M059J (cell line): ENCODE measurements around the gene HES2. TPM values are rescaled to one million over a fixed set of nuclear protein-coding genes. Genes with fewer than 3 reads are reported as not detected.
"Not testable (repeated sequence)": the region's sequence is repeated elsewhere in the genome, so short reads cannot be mapped to it uniquely, and the experiment has no call there.

Experiments
- DNase-seq: peaks from one replicate; pipeline ENCODE4 v3.0.0-alpha.2; 2012; ENCODE audit warnings: low read depth
- total RNA-seq: library from RNA; depleted of rRNA; stranded (reverse); fragments of >200 nt; shearing (Covaris generic); gene quantifications from 2 replicates; pipeline ENCODE4 v1.2.3, GENCODE V29; 2014; rRNA removed

The HES2 gene
- total RNA-seq, 1 experiment from 2014 or later, result 1.0 TPM

- no peak for DNase-seq
Observed at GRCh38 chr1:6391951-6392808, 27.5 kb downstream of the HES2 start.

DNA sequence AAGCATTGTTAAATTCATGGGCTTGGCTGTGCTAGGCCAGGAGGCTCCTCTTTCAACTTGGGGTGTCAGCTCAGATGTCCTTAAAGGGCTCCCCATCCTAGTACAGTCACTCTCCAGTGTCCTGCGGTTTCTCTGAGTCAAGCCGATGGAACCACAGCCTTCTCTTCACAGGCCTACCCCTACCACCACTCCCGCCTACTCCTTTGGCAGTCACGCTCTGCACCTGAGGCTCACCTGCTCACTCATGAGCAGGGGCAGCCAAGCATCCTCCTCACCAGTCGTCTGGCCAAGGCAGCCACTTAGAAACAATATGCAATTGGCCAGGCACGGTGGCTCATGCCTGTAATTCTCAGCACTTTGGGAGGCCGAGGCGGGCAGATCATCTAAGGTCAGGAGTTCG is 29.7 kb downstream of the HES2 start:
- no peak for DNase-seq

DNA sequence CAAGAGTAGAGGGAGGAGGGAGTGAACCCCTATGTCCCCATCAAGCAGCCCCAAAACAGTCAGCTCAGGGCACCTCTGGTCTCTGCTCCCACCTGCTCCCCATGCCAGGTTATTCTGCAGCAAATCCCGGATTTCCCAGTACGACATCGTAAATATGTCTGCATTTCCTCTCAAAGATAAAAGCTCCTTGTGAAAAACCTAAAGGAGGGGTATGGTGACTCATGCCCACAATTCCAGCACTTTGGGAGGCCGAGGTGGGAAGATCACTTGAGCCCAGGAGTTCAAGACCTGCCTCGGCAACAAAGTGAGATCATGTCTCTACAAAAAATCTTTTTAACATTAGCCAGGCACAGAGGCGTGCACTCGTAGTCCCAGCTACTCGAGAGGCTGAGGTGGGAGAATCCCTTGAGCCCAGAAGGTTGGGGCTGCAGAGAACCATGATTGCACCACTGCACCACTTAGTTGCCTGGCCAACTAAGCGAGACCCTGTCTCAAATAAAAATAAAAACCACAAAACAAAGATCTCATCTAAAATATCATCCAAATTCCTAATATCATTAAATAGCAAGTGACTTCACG is 33.3 kb downstream of the HES2 start:
- peak; percentile 86 for DNase-seq

DNA sequence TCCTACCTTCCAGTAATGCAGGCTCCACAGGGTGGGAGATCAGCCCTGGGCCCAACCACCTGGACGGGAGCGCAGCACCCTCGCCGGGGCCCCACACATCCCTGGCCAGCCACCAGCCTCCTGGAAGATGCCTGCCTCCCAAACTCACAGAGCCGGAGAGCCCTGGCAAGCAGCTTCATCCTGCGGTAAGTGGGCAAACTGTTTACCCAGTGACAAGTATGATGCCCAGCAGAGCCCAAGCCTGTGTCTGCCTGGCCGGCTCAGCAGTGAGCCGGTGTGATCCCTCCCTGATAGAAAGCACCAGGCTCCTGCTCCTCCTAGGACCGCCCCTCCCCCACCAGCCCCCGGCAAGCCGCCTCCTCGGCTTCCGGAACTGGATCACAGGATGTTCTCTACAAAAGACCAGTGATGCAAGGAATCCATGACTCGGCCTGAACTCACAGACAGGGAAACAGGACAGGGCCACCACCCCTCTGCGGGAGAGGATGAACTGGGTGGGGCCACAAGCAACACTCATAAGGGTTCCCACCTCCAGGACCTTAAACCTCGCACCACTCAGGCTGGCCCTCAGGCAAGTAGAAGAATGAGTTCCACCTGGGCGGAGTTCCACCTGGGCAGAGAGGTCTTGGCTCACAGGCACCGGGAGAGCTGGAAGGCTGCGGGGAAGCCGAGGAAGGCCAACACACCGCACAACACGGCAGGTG is 34.1 kb downstream of the HES2 start:
- DNase-seq, result peak; percentile 91

- no peak for DNase-seq
Observed at GRCh38 chr1:6384962-6385361, 34.8 kb downstream of the HES2 start.

DNA sequence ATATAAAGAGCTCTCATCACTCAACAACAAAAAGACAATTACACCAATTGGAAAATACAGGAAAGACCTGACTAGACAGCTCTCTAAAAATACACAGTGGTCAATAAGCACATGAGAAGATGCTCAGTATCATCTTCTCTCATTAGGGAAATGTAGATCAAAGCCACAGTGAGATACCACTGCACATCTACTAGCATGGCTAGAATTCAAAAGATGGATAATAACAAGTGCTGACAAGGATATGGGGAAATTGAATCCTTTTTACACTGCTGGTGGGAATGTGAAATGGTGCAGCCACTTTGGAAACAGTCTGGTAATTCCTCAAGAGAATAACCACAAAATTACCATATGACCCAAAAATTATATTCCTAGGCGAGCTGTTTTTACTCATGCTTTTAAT is 35.6 kb downstream of the HES2 start:
- DNase-seq, result no peak

- no peak for DNase-seq
Observed at GRCh38 chr1:6380037-6380436, 39.7 kb downstream of the HES2 start.

DNA sequence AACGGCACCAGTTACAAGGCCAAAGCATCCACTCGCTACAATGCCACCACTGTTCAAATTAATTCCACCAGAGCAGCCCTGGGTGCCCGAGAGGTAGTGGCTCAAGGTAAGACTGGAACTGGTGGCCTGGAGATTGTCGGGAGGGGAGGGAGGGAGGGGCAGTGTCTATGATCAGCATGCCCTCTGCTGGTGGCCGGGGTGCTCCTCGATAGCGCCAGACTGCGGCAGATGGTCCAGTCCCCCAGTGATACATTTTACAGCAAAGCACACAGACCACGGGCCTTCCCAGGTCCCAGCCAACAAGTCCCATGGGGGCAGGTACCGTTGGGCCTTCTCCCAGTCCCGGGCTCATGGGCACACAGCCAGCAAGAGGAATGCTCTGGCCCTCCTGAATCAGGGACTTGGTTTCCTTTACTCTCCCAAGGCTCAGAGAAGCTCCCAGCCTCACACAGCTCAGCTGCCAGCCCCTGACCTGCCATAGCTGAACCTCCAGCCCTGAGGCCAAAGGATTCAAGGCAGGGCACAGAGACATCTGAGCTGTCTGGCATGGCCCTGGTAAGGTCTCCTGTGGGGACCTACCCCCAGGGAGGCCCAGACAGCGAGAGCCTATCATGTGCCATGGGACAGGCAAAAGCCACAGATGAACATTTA is 41.5 kb downstream of the HES2 start:
- no peak for DNase-seq

DNA sequence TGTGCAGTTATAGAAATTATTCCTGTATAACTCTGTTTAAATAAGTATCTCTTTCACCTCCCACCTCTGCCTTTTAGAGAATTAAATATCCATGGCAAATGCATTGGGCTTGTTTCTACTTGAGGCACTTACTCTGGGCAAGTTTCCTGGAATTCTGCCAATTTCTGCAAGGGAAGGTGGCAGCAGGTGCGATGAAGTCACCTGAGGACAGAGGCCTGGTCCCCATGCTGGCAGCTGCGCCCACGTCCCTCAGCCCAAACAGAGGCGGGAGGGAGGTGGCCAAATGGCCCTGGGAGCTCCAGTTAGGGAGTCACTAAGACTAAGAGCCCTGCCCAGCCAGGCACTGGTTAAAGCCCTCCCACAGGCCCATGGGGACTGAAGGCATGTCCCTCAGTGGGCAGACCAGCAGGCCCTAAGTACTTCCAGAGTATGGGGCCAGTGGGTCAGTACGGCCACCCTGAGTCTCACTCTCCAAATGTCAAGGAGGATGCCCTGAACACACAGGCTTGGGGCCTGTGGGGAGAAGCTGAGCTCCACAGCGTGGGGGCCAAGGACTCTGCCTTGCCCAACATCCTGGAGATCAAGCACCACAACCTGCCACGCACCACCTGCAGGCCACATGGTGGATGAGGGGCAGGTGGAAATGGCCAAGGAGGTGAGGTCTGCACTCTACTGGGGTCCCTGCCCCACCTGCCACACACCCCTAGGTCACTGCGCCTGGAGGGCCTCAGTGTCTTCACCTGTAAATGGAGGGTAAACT is 45.6 kb downstream of the HES2 start:
- DNase-seq, result no peak

- not testable (repeated sequence) for DNase-seq
Observed at GRCh38 chr1:6372236-6372635, 47.5 kb downstream of the HES2 start.

DNA sequence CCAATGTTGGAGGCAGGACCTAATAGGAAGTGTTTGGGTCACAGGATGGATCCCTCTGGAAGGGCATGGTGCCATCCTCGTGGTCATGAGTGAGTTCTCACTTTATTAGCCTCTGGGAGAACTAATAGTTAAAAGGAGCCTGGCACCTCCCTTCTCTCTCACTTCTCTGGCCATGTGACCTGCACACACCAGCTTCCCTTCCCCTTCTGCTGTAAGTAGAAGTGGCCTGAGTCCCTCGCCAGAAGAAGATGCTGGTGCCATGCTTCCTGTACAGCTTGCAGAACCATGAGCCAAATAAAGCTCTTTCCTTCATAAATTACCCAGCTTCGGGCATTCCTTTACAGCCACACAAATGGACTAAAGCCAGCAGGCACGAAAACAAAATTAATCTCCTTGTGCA is 49.7 kb downstream of the HES2 start:
- no peak for DNase-seq

GRCh38 chr1:6367381-6368012 is 52.2 kb downstream of the HES2 start:
- DNase-seq, result peak; percentile 52

DNA sequence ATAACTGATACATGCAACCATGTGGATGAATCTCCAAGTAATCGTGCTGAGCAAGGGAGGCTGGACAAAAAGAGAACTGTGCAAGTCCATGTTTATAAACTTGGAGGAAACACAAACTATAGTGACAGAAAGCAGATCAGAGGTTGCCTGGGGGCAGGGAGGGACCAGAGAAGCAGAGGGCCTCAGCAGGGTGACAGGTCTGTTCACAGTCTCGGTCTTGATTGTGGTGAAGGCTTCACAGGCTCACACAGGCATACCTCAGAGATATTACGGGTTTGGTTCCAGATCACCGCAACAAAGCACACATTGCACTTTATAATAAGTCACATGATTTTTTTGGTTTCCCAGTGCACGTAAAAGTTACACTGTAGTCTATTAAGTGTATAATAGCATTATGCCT is 54.7 kb downstream of the HES2 start:
- DNase-seq, result no peak

DNA sequence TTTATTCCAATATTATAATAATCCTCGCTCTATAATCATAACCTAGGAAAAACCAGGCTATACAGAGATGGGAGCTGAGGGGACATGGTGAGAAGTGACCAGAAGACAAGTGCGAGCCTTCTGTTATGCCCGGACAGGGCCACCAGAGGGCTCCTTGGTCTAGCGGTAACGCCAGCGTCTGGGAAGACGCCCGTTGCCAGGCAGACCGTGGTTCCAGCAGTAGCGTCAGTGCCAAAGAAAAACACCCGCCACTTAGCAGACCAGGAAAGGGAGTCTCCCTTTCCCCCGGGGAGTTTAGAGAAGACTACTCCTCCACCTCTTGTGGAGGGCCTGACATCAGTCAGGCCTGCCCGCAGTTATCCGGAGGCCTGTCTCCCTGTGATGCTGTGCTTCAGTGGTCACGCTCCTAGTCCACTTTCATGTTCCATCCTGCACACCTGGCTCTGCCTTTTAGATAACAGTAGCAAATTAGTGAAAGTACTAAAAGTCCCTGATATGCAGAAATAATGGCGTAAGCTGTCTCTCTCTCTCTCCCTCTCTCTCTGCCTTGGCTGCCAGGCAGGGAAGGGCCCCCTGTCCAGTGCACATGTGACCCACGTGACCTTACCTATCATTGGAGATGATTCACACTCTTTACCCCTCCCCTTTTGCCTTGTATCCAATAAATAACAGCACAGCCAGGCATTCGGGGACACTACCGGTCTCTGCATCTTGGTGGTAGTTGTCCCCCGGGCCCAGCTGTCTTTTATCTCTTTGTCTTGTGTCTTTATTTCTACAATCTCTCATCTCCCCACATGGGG is 56.4 kb downstream of the HES2 start:
- DNase-seq, result peak; percentile 74

Other genes starting within 250 kb of the HES2 start
- 0.07 TPM in 1 of 2 replicates, not detected in the other for gene CHD5, start 239.6 kb downstream of the HES2 start, total RNA-seq
- 135 and 162 TPM in 2 replicates for gene RPL22, start 220.3 kb downstream of the HES2 start, total RNA-seq
- gene RNF207, start 213.8 kb downstream of the HES2 start, total RNA-seq, result 0.91 and 3.9 TPM in 2 replicates
- gene ICMT, start 184.0 kb downstream of the HES2 start, total RNA-seq, result 99.6 and 153 TPM in 2 replicates
- not detected in 2 replicates for gene HES3, start 175.7 kb downstream of the HES2 start, total RNA-seq
- 3.5 and 9.1 TPM in 2 replicates for gene GPR153, start 158.8 kb downstream of the HES2 start, total RNA-seq
- gene ACOT7, start 26.2 kb downstream of the HES2 start, total RNA-seq, result 102 and 113 TPM in 2 replicates
- 0.02 TPM in 1 of 2 replicates, not detected in the other for gene ESPN, start 4.9 kb upstream of the HES2 start, total RNA-seq
- 8.7 and 9.1 TPM in 2 replicates for gene TNFRSF25, start 46.3 kb upstream of the HES2 start, total RNA-seq
- 3.9 and 11.2 TPM in 2 replicates for gene PLEKHG5, start 71.7 kb upstream of the HES2 start, total RNA-seq
- 13.2 and 25.5 TPM in 2 replicates for gene NOL9, start 134.6 kb upstream of the HES2 start, total RNA-seq
- 0.27 TPM in 1 of 2 replicates, not detected in the other for gene TAS1R1, start 135.4 kb upstream of the HES2 start, total RNA-seq
- gene ZBTB48, start 160.1 kb upstream of the HES2 start, total RNA-seq, result 5.8 and 20.0 TPM in 2 replicates
- gene KLHL21, start 182.9 kb upstream of the HES2 start, total RNA-seq, result 14.4 and 32.2 TPM in 2 replicates
- gene PHF13, start 193.8 kb upstream of the HES2 start, total RNA-seq, result 14.4 and 22.3 TPM in 2 replicates
- 16.9 and 28.8 TPM in 2 replicates for gene THAP3, start 204.9 kb upstream of the HES2 start, total RNA-seq